Nephron (organoid): ENCODE data around the gene VENTX.

Experiments used
- H3K27ac Mint-ChIP-seq, 3 experiments: 2 replicates each; pipeline ENCODE4 v1.8.0; 2020; ENCODE audit warnings: mixed read lengths in 3 of 3, mild to moderate bottlenecking in 2 of 3, moderate library complexity in 1 of 3
- H3K27me3 Mint-ChIP-seq: 2 replicates; pipeline ENCODE4 v1.8.0; 2021; ENCODE audit warnings: low read depth, mild to moderate bottlenecking, moderate library complexity, mixed read lengths
- H3K36me3 Mint-ChIP-seq: 2 replicates; pipeline ENCODE4 v1.8.0; 2020; ENCODE audit warnings: low read depth, mixed read lengths
- H3K4me1 Mint-ChIP-seq: 2 replicates; pipeline ENCODE4 v1.8.0; 2020; ENCODE audit warnings: mixed read lengths
- H3K4me3 Mint-ChIP-seq, 3 experiments: 2 replicates each; pipeline ENCODE4 v1.8.0; 2020; ENCODE audit warnings: mild to moderate bottlenecking in 3 of 3, mixed read lengths in 3 of 3, moderate library complexity in 2 of 3
- H3K9me3 Mint-ChIP-seq: 2 replicates; pipeline ENCODE4 v1.8.0; 2020; ENCODE audit warnings: mixed read lengths
- CTCF ChIP-seq, 3 experiments: fragments of 200-600 bp; sonication (generic); IDR thresholded peaks; one replicate each; pipeline ENCODE4 v1.5.0; 2021; ENCODE audit warnings: antibody characterized with exemption in 3 of 3; ENCODE audit not compliant: unreplicated experiment in 3 of 3

The VENTX gene

GRCh38 chr10:133276100-133276434, 38.4 kb downstream of the VENTX start:
- H3K4me1 Mint-ChIP-seq: no peaks in the 10 kb centered on the region
- no peak overlapping the region for H3K4me3 Mint-ChIP-seq
- no peak overlapping the region for H3K27ac Mint-ChIP-seq
- TF ChIP-seq CTCF (IDR thresholded peaks at IDR 0.05; ENCODE audit: unreplicated experiment in 3 of 3): no peak
- no peaks in the 10 kb centered on the region for H3K36me3 Mint-ChIP-seq
- H3K27me3 Mint-ChIP-seq: peaks cover 15% of the 10 kb centered on the region
- H3K9me3 Mint-ChIP-seq: no peaks in the 10 kb centered on the region

- Mint-ChIP-seq H3K4me1 (no peaks in the 10 kb centered on the region), H3K9me3 (no peaks in the 10 kb centered on the region), H3K27me3 (peaks cover 15% of the 10 kb centered on the region), H3K36me3 (no peaks in the 10 kb centered on the region), H3K4me3 (no peak within 1 kb of the TSS), H3K27ac (no peak within 1 kb of the TSS)
- TF ChIP-seq CTCF (IDR thresholded peaks at IDR 0.05; ENCODE audit: unreplicated experiment in 3 of 3): no peak
Observed at GRCh38 chr10:133276435-133277201, 39.0 kb downstream of the VENTX start, which contains the start of gene ADAM8. Gene ADAM8, minus strand, starts transcription at chr10:133276868. Its CDS starts 51 bp downstream, at chr10:133276817.

GRCh38 chr10:133277277-133277992, 39.8 kb downstream of the VENTX start:
- TF ChIP-seq CTCF (IDR thresholded peaks at IDR 0.05; ENCODE audit: unreplicated experiment in 3 of 3): no peak
- H3K27ac Mint-ChIP-seq: no peak overlapping the region
- H3K4me1 Mint-ChIP-seq: no peaks in the 10 kb centered on the region
- H3K4me3 Mint-ChIP-seq: no peak overlapping the region
- H3K9me3 Mint-ChIP-seq: no peaks in the 10 kb centered on the region
- H3K36me3 Mint-ChIP-seq: peaks cover 7% of the 10 kb centered on the region
- H3K27me3 Mint-ChIP-seq: peaks cover 15% of the 10 kb centered on the region

- Mint-ChIP-seq H3K9me3 (no peaks in the 10 kb centered on the region), H3K4me1 (no peaks in the 10 kb centered on the region), H3K4me3 (peak overlapping the region in 1 of 3 experiments; percentile 57), H3K27me3 (peaks cover 15% of the 10 kb centered on the region), H3K27ac (no peak overlapping the region), H3K36me3 (peaks cover 7% of the 10 kb centered on the region)
- no peak for TF ChIP-seq CTCF (IDR thresholded peaks at IDR 0.05; ENCODE audit: unreplicated experiment in 3 of 3)
Observed at GRCh38 chr10:133277993-133278576, 40.4 kb downstream of the VENTX start.

GRCh38 chr10:133278577-133279265, 41.1 kb downstream of the VENTX start:
- Mint-ChIP-seq H3K27me3 (peaks cover 15% of the 10 kb centered on the region), H3K9me3 (no peaks in the 10 kb centered on the region), H3K4me3 (peak overlapping the region in 1 of 3 experiments; percentile 57), H3K36me3 (peaks cover 10% of the 10 kb centered on the region), H3K27ac (no peak overlapping the region), H3K4me1 (no peaks in the 10 kb centered on the region)
- no peak for TF ChIP-seq CTCF (IDR thresholded peaks at IDR 0.05; ENCODE audit: unreplicated experiment in 3 of 3)
